Vagina (tissue), 2 donors: ENCODE results near the gene ST8SIA6.

Source experiments
- CTCF ChIP-seq, 3 experiments: fragments of 450-650 bp in 2 of 3; fragments of 200-600 bp in 1 of 3; sonication (generic) in 1 of 3; IDR thresholded peaks; one replicate each; pipeline ENCODE4 v1.5.1; 2017 to 2019; ENCODE audit warnings: antibody characterized with exemption in 3 of 3, mild to moderate bottlenecking in 2 of 3, moderate library complexity in 2 of 3
- POLR2A ChIP-seq, 2 donors: fragments of 450-650 bp; IDR thresholded peaks; one replicate each; pipeline ENCODE4 v1.6.1; 2017; ENCODE audit warnings: antibody characterized with exemption in 2 of 2, mild to moderate bottlenecking in 2 of 2, moderate library complexity in 2 of 2
- POLR2AphosphoS5 ChIP-seq, 2 donors: sonication (generic); formaldehyde crosslinking; IDR thresholded peaks; one replicate each; pipeline ENCODE4 v1.9.0; 2017; ENCODE audit warnings: antibody characterized with exemption in 2 of 2, mild to moderate bottlenecking in 2 of 2, low read depth in 1 of 2; ENCODE audit not compliant: insufficient read depth in 1 of 2

GRCh38 chr10:17452060-17452841 is 2.1 kb downstream of the ST8SIA6 start:
- TF ChIP-seq POLR2AphosphoS5 (IDR thresholded peaks at IDR 0.05; ENCODE audit: insufficient read depth in 1 of 2, low read depth in 1 of 2) = no peak
- TF ChIP-seq CTCF (IDR thresholded peaks at IDR 0.05) = no peak
- TF ChIP-seq POLR2A (IDR thresholded peaks at IDR 0.05) = no peak
